ENCODE measurements around the gene CENPP.
A peak's percentile ranks its signal among the peaks of the same experiment; 100 is the strongest.

DNA sequence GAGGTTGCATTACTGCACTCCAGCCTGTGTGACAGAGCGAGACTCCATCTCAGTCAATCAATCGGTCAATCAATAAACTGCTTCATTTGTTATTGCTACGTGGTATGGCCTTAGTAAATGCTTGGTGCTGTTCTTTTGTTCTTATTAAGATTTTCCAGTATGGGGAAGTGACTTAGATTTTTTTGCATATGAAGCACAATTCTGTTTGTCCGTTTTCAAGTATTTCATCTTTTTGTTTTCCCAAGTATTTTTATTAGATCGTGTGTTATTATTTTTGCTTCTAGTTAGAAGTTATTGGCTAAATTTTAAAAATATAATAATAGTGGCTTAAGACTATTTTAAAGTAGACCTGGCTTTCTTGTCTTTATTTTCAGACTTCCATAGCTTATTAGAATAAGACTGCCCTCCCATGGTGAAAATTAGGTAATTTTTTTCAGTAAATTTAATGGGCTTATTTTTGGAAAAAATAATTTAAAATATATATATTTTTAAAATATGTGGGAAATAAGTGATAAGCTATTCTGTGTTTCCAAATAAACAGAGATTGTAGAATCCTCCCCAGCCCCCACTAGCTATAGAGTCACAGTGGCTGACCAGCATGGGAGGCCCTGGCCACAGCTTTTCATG lies 113.3 kb downstream of the CENPP start:
- TF ChIP-seq, protein P1, sequence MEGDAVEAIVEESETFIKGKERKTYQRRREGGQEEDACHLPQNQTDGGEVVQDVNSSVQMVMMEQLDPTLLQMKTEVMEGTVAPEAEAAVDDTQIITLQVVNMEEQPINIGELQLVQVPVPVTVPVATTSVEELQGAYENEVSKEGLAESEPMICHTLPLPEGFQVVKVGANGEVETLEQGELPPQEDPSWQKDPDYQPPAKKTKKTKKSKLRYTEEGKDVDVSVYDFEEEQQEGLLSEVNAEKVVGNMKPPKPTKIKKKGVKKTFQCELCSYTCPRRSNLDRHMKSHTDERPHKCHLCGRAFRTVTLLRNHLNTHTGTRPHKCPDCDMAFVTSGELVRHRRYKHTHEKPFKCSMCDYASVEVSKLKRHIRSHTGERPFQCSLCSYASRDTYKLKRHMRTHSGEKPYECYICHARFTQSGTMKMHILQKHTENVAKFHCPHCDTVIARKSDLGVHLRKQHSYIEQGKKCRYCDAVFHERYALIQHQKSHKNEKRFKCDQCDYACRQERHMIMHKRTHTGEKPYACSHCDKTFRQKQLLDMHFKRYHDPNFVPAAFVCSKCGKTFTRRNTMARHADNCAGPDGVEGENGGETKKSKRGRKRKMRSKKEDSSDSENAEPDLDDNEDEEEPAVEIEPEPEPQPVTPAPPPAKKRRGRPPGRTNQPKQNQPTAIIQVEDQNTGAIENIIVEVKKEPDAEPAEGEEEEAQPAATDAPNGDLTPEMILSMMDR (IDR thresholded peaks at IDR 0.05; ENCODE audit: insufficient read depth, low read depth, low read length) = peak; percentile 3
- no peak for TF ChIP-seq EZH2 (IDR thresholded peaks at IDR 0.05; ENCODE audit: insufficient read depth, low read length)

All from astrocyte (in vitro differentiated cells and primary cell).